Esophagus muscularis mucosa (tissue), 4 donors: Measurements from ENCODE around the gene XPO4.

Experiments
- EP300 ChIP-seq: sonication (generic); formaldehyde crosslinking; IDR thresholded peaks from one replicate; pipeline ENCODE4 v1.6.1; 2017; ENCODE audit warnings: antibody characterized with exemption
- POLR2A ChIP-seq: fragments of 450-650 bp; IDR thresholded peaks from one replicate; pipeline ENCODE4 v1.6.1; 2017; ENCODE audit warnings: antibody characterized with exemption, moderate library complexity, mild to moderate bottlenecking, low read depth
- TF ChIP-seq, protein P1 (sequence below), 3 experiments: fragments of 200-600 bp in 2 of 3; fragments of 450-650 bp in 1 of 3; sonication (generic) in 2 of 3; IDR thresholded peaks; one replicate each; pipeline ENCODE4 v1.5.1; 2017 to 2019; ENCODE audit warnings: antibody characterized with exemption in 3 of 3, mild to moderate bottlenecking in 2 of 3, moderate library complexity in 1 of 3

GRCh38 chr13:20769834-20770233 is 132.7 kb downstream of the XPO4 start:
- TF ChIP-seq EP300 = no peak
- TF ChIP-seq, protein P1, sequence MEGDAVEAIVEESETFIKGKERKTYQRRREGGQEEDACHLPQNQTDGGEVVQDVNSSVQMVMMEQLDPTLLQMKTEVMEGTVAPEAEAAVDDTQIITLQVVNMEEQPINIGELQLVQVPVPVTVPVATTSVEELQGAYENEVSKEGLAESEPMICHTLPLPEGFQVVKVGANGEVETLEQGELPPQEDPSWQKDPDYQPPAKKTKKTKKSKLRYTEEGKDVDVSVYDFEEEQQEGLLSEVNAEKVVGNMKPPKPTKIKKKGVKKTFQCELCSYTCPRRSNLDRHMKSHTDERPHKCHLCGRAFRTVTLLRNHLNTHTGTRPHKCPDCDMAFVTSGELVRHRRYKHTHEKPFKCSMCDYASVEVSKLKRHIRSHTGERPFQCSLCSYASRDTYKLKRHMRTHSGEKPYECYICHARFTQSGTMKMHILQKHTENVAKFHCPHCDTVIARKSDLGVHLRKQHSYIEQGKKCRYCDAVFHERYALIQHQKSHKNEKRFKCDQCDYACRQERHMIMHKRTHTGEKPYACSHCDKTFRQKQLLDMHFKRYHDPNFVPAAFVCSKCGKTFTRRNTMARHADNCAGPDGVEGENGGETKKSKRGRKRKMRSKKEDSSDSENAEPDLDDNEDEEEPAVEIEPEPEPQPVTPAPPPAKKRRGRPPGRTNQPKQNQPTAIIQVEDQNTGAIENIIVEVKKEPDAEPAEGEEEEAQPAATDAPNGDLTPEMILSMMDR (IDR thresholded peaks at IDR 0.05) = no peak
- TF ChIP-seq POLR2A = no peak
